GM21447 (cell line): ENCODE results near the gene CACHD1.

ENCODE experiments used
- ATAC-seq: cut with Tn5 transposase; IDR thresholded peaks from one replicate; pipeline ENCODE4 v1.9.1; 2021; ENCODE audit not compliant: unreplicated experiment

The CACHD1 gene

GRCh38 chr1:64546013-64546412 is 76.1 kb downstream of the CACHD1 start:
- ATAC-seq: no peak

DNA sequence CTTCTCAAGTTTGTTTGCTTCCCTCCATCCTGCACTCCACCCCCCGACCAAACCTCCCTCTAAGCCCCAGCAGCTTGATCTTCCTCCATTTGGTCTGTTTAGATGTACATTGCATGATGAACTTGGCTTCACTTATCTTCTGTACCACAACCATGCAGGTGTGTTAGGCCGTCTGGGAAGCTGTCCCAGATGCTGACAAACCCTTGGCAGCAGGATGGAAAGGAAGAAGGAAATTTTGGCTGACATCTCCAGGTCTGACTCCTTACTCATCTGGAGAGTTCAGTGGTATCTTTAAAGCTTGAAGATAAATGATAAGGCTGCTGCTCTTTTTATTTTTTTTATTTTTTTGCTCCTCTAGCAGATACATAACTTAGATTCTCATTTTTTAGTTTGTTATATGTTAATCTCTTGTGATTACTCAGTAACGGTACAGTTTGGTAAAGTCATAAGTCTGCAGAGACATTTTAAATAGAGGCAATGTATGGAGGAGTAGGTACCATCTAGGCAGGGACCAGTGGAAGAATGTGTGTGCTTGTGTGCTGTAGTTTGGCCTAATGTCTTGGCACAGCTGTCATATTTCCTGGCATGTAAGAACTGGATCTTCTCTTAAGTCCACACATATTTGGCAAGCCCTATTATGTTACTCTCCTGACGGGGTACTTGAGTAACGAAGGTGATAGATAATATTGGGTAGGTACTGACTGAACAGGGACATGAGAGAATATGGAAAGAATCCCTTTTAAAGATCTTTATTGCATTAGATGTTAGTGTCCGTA is 79.7 kb downstream of the CACHD1 start:
- ATAC-seq: no peak

DNA sequence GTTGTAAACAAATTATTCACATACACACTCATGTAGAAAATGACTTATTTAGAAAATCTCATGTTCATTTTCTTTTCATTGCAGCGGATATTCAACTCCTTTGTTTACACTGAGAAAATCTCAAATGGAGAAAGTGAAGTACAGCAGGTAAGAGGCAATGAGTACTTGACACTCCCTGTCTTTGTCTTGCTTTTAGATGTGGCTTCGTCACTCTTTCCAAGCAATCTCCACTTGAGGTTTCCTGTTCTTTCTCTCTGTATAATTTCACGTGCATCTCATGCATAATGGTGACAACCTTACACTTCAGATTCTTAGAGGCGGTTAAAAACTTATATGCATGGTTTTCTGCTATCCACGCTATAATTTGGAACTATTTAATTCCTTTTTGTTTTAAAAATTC is 80.6 kb downstream of the CACHD1 start:
- no peak for ATAC-seq

GRCh38 chr1:64550946-64551605 is 81.1 kb downstream of the CACHD1 start:
- ATAC-seq: no peak

DNA sequence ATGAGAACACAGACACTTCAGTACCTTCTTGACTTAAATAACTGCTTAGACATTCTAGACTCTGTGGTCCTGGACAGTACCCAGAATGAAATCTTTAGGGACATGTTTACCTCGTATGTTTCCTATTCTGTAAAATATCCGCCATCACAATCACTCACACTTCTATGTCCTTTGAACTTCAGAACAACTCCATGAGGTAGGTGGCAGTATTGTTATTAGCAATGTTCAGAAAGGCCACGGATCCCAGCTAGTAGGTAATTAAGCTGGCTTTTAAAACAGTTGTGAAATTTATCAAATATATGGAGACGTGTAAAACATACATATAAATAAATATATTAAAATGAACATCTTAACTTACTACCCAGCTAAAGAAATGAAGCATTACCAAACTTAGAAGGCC is 83.4 kb downstream of the CACHD1 start:
- no peak for ATAC-seq

DNA sequence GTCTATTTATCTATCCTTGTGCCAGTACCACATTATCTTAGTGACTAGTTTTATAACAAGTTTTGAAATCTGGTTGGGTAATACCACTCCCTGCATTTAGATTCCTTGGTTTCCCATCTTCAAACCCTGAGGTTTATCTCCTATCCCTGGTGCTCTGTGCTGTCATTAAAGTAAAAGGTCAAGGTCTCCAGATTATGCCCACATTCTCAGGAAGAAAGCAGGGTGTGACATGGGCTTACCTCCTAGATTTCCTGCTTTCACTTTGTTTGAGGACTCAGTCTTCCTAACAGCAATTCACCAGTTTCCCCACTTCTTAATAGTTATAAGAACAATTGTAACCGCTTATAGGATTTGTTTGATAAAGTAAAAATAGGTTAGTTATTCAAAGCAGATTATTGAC is 86.0 kb downstream of the CACHD1 start:
- ATAC-seq: no peak

GRCh38 chr1:64561993-64562392 is 92.1 kb downstream of the CACHD1 start:
- ATAC-seq: no peak

GRCh38 chr1:64563958-64564565 is 94.1 kb downstream of the CACHD1 start:
- no peak for ATAC-seq

DNA sequence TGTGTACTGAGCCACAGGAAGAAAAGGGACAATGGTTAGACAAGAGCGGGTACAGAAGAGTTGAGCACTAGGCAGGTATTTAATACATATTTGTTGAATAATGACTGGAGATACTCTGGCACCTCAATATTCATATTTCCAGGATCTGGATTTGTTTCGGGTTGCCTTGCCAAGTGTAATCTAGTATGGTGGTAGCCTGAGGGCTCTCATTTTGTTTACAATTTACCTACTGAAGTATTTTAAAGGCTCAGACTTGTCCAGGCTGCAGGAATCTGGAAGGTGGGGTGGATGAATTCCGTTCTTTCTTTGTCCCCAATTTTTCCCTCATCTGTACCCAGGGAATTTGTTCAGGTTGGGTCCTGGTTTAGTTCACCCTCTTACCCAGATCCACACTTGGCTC is 95.0 kb downstream of the CACHD1 start:
- ATAC-seq: no peak

- ATAC-seq: no peak
Measured at GRCh38 chr1:64567426-64568170, 97.7 kb downstream of the CACHD1 start.

GRCh38 chr1:64568171-64568450 is 98.2 kb downstream of the CACHD1 start:
- ATAC-seq: no peak

DNA sequence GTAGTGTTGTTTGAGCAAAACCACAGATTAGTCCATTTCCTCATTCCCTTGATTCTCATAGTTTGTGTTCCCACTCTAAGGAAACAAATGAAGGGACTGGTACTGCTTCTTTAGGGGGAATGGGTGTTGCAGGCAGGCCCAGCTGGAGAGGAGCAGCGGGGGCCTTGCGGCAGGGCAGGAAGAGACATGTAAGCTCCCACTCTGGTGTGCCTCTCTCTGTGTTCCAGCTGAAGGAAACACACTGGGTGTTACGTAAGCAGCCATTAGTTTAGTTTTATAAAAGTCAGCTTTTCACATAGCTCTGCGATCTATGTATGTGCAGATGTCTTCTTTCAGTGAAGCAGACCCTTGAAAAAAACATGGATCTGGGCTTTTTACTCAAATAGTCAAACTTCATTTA is 99.5 kb downstream of the CACHD1 start:
- ATAC-seq: no peak

DNA sequence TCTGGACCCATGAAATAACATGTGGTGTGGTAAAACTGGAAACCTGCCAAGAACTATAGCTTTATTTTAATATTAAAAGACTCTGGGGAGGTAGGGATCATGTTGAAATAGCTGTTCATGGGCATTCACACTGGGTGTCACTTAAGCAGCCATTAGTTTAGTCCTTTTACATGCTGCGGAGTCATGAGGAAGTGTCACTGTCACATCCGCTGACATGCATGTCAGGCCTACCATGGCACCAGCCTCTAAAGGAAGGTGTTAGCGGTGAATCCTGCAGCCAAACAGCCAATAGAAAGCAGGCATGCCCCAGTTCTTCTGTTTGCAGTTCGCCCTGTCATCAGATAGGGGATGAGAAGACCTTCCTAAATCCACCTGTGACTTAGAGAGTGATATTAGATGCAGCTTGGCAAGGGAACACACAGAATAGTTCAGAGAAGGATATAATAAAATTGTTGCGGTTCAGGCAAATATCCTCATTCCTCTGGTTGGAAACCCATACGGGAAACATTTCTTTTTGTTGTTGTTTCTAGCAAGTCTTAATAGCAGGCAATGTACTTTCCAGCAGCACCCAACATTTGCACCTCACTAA is 100.4 kb downstream of the CACHD1 start:
- ATAC-seq: no peak

- no peak for ATAC-seq
Measured at GRCh38 chr1:64572222-64572900, 102.4 kb downstream of the CACHD1 start.

DNA sequence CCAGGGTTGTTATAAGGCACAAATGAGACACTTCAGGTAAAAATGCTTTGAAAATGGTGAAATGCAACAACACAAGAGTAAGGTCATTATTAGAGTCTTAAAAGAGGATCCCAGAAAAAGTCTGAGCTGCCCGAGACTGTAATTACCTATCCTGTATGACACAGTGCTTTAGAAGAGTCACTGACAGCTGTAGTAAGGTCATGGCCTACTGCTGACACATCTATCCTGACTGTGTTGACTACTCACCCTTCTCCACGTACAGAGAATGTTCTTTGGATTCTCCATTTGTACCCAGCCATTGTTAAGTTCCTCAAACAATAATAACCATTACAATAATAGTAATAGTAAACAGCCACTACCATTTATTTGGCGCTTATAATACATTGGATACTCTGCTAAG is 104.4 kb downstream of the CACHD1 start:
- no peak for ATAC-seq

GRCh38 chr1:64575881-64576676 is 106.2 kb downstream of the CACHD1 start:
- ATAC-seq: no peak

DNA sequence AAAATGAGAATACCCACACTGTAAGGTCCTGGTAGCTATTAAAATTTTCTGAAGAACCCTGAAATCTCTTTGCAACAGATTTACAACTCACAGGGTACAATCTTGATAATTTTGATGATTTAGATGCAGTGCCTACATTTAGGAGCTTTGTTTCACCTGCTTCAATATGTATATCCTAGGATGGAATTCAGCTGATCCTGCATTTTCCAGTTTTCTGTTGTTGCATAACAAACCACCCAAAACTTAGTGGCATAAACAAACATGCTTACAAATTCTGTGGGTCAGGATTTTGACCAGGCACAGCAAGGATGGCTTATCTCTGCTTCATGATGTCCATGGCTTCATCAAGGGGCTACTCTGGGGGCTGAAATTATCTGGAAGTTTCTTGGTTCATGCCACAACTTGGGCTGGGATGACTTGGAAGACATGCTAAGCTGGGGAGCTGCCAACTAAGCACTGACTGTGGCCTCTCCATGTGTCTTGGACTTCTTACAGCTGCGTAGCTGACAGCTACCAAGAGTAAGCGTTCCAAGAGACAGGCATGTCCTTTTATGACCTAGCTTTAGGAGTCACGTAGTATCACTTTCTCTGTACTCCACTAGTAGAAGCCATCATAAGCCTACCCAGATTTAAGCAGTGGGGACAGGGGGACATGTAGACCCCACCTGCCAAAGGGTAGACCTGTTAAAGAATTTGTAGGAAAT is 108.5 kb downstream of the CACHD1 start:
- ATAC-seq: no peak

GRCh38 chr1:64579767-64580166 is 109.8 kb downstream of the CACHD1 start:
- ATAC-seq: no peak

DNA sequence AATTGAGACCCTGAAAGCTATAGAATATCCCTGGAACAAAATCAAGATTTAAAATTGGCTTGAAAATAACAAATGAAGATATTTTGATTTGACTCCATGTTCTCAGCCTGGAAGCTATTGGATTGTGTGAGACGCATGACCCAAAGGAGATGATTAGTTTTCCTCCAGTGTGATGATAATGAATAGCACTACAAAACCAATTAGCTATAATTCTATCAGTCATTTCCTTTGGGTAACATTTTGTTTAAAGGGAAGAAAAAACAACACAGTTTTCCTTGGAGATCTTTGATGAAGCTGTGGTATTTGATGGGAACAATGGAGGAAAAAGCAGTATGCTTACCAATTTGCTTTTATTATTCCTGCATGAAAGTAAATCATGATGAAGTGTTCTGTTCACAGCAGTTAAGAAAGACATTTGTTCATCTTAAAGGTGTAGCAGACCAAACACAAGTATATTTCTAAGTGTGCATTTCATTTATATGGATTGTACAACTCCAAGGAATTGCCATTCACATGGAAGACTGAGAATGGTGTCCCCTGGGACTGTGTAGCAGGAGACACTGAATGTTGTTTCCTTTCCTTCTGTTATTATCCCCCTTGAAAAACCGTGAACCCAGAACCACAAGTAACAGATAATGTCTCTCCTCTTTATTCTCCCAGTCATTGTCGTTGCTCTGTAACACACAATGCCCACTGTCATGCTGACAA is 111.4 kb downstream of the CACHD1 start:
- ATAC-seq: no peak
